Right forelimb (tissue), 1 donor: Measurements from ENCODE around the gene MBD3L3.
"Not testable (repeated sequence)": the region's sequence is repeated elsewhere in the genome, so short reads cannot be mapped to it uniquely, and the experiment has no call there.

Experiments
- DNase-seq: peaks from one replicate; pipeline ENCODE4 v3.0.0-alpha.2; 2018

The MBD3L3 gene

GRCh38 chr19:7063339-7063738, 4.9 kb upstream of the MBD3L3 start:
- DNase-seq = no peak

- DNase-seq = not testable (repeated sequence)
Observed at GRCh38 chr19:7059977-7060376, 1.5 kb upstream of the MBD3L3 start.

- not testable (repeated sequence) for DNase-seq
Observed at GRCh38 chr19:7056371-7056770, 2.1 kb downstream of the MBD3L3 start.

GRCh38 chr19:7055679-7056078, 2.8 kb downstream of the MBD3L3 start:
- DNase-seq = not testable (repeated sequence)

GRCh38 chr19:7054635-7055368, 3.7 kb downstream of the MBD3L3 start:
- DNase-seq = not testable (repeated sequence)

- DNase-seq = not testable (repeated sequence)
Observed at GRCh38 chr19:7052896-7053295, 5.6 kb downstream of the MBD3L3 start.

GRCh38 chr19:7051421-7051820, 7.1 kb downstream of the MBD3L3 start:
- DNase-seq = not testable (repeated sequence)

GRCh38 chr19:7049021-7049420, 9.5 kb downstream of the MBD3L3 start, which contains the start of gene MBD3L2:
TSS of gene MBD3L2 (plus strand) at chr19:7049321. CDS start at chr19:7049374, 53 bp downstream.
- not testable (repeated sequence) for DNase-seq

GRCh38 chr19:7041563-7041962, 16.9 kb downstream of the MBD3L3 start:
- not testable (repeated sequence) for DNase-seq

- not testable (repeated sequence) for DNase-seq
Observed at GRCh38 chr19:7040079-7040478, 18.4 kb downstream of the MBD3L3 start, which contains the start of gene MBD3L4. TSS of gene MBD3L4 (minus strand) at chr19:7040179. CDS start at chr19:7040144, 35 bp downstream.

- not testable (repeated sequence) for DNase-seq
Observed at GRCh38 chr19:7030278-7030677, 28.2 kb downstream of the MBD3L3 start, which contains the start of gene MBD3L5. TSS of gene MBD3L5 (plus strand) at chr19:7030578. CDS start at chr19:7030612, 34 bp downstream.

GRCh38 chr19:7028790-7029189, 29.7 kb downstream of the MBD3L3 start:
- DNase-seq = not testable (repeated sequence)

GRCh38 chr19:7021331-7021730, 37.1 kb downstream of the MBD3L3 start, which contains the start of gene MBD3L2B:
TSS of gene MBD3L2B (minus strand) at chr19:7021431. CDS start at chr19:7021397, 34 bp downstream.
- DNase-seq = not testable (repeated sequence)

GRCh38 chr19:7018828-7019227, 39.6 kb downstream of the MBD3L3 start:
- no peak for DNase-seq

- no peak for DNase-seq
Observed at GRCh38 chr19:7013678-7014077, 44.8 kb downstream of the MBD3L3 start.

GRCh38 chr19:7010722-7011593, 47.5 kb downstream of the MBD3L3 start:
- no peak for DNase-seq

- no peak for DNase-seq
Observed at GRCh38 chr19:7007859-7008258, 50.6 kb downstream of the MBD3L3 start.
